Tibial nerve (tissue), 4 donors: ENCODE results near the gene TTC7B. TPM values are rescaled to one million over a fixed set of nuclear protein-coding genes. Genes with fewer than 3 reads are reported as not detected.

Experiments
- DNase-seq, 2 donors: peaks; one replicate each; pipeline ENCODE4 v3.0.0-alpha.2; 2019; ENCODE audit warnings: low spot score in 2 of 2
- H3K27ac ChIP-seq, 4 donors: fragments of 200-600 bp; sonication (generic) in 3 of 4; one replicate each; pipeline ENCODE4 v1.5.1; 2017 to 2019; ENCODE audit warnings: mild to moderate bottlenecking in 1 of 4
- H3K27me3 ChIP-seq, 2 donors: fragments of 200-600 bp; sonication (generic) in 1 of 2; one replicate each; pipeline versions ENCODE4 v1.5.1 to v1.6.0; 2017 to 2019
- H3K36me3 ChIP-seq, 3 donors: fragments of 200-600 bp; sonication (generic); one replicate each; pipeline ENCODE4 v1.5.1; 2018 to 2019
- H3K4me1 ChIP-seq, 4 donors: fragments of 200-600 bp; sonication (generic) in 3 of 4; one replicate each; pipeline ENCODE4 v1.5.1; 2017 to 2019
- H3K4me3 ChIP-seq, 4 donors: fragments of 200-600 bp; sonication (generic) in 3 of 4; one replicate each; pipeline ENCODE4 v1.5.1; 2017 to 2019; ENCODE audit warnings: mild to moderate bottlenecking in 1 of 4, moderate library complexity in 1 of 4
- H3K9me3 ChIP-seq, 4 donors: fragments of 200-600 bp; sonication (generic) in 3 of 4; one replicate each; pipeline ENCODE4 v1.5.1; 2017 to 2019
- CTCF ChIP-seq, 5 experiments: fragments of 200-600 bp in 3 of 5; fragments of 450-650 bp in 2 of 5; sonication (generic) in 3 of 5; IDR thresholded peaks; one replicate each; pipeline ENCODE4 v1.5.1; 2016 to 2019; ENCODE audit warnings: antibody characterized with exemption in 5 of 5, mild to moderate bottlenecking in 3 of 5, moderate library complexity in 2 of 5
- EP300 ChIP-seq, 2 donors: sonication (generic); formaldehyde crosslinking; IDR thresholded peaks; one replicate each; pipeline ENCODE4 v1.6.1; 2017; ENCODE audit warnings: antibody characterized with exemption in 2 of 2, mild to moderate bottlenecking in 1 of 2
- POLR2A ChIP-seq, 2 donors: fragments of 450-650 bp; IDR thresholded peaks; one replicate each; pipeline ENCODE4 v1.6.1; 2017; ENCODE audit warnings: antibody characterized with exemption in 2 of 2, mild to moderate bottlenecking in 2 of 2, moderate library complexity in 2 of 2
- WGBS, 2 donors: methylation state at CpG; one replicate each; pipeline ENCODE4 v1.1.5; 2018; 5-methylcytosine and 5-hydroxymethylcytosine counted together
- total RNA-seq, 4 donors: library from RNA; depleted of rRNA; stranded (reverse); fragments of >200 nt; gene quantifications; one replicate each; pipeline ENCODE4 v1.1.0, GENCODE V29; 2016

Gene TTC7B
- total RNA-seq, 4 donors from 2014 or later: 25.9 to 44.1 (median 34.4) TPM

- Histone ChIP-seq H3K4me1 (no peaks in the 10 kb centered on the region), H3K36me3 (peaks cover 0 to 54% (median 0%) of the 10 kb centered on the region in 3 donors), H3K4me3 (no peak overlapping the region), H3K9me3 (no peaks in the 10 kb centered on the region), H3K27me3 (no peaks in the 10 kb centered on the region), H3K27ac (no peak overlapping the region)
- 81 to 92% methylated on average over 10 to 12 of the region's 17 CpGs for WGBS, 2 donors
- no peak for DNase-seq
- TF ChIP-seq POLR2A (IDR thresholded peaks at IDR 0.05): no peak
- TF ChIP-seq EP300 (IDR thresholded peaks at IDR 0.05): no peak
Observed at GRCh38 chr14:90578283-90578985, 237.8 kb downstream of the TTC7B start.

GRCh38 chr14:90577661-90578282, 238.5 kb downstream of the TTC7B start:
- Histone ChIP-seq H3K9me3 (no peaks in the 10 kb centered on the region), H3K4me1 (peaks cover 0 to 2% (median 0%) of the 10 kb centered on the region in 4 donors), H3K4me3 (no peak overlapping the region), H3K27me3 (no peaks in the 10 kb centered on the region), H3K36me3 (peaks cover 0 to 54% (median 0%) of the 10 kb centered on the region in 3 donors), H3K27ac (no peak overlapping the region)
- 89 to 92% methylated on average over 15 to 18 of the region's 18 CpGs for WGBS, 2 donors
- no peak for DNase-seq
- TF ChIP-seq CTCF (IDR thresholded peaks at IDR 0.05): no peak
- TF ChIP-seq EP300 (IDR thresholded peaks at IDR 0.05): no peak
- no peak for TF ChIP-seq POLR2A (IDR thresholded peaks at IDR 0.05)

GRCh38 chr14:90576981-90577660, 239.1 kb downstream of the TTC7B start:
- Histone ChIP-seq H3K9me3 (no peaks in the 10 kb centered on the region), H3K36me3 (peaks cover 0 to 48% (median 0%) of the 10 kb centered on the region in 3 donors), H3K27me3 (no peaks in the 10 kb centered on the region), H3K27ac (no peak overlapping the region), H3K4me1 (peaks cover 0 to 4% (median 0%) of the 10 kb centered on the region in 4 donors), H3K4me3 (no peak overlapping the region)
- TF ChIP-seq POLR2A (IDR thresholded peaks at IDR 0.05) (no peak), CTCF (IDR thresholded peaks at IDR 0.05) (no peak), EP300 (IDR thresholded peaks at IDR 0.05) (no peak)
- whole genome bisulfite sequencing, 2 donors: 89 to 92% methylated on average over 21 of the region's 21 CpGs
- DNase-seq: no peak

- H3K4me1 ChIP-seq: peaks cover 0 to 4% (median 0%) of the 10 kb centered on the region in 4 donors
- 76 to 84% methylated on average over 2 of the region's 2 CpGs for WGBS, 2 donors
- no peak overlapping the region for H3K4me3 ChIP-seq
- TF ChIP-seq CTCF (IDR thresholded peaks at IDR 0.05) (no peak), EP300 (IDR thresholded peaks at IDR 0.05) (no peak), POLR2A (IDR thresholded peaks at IDR 0.05) (no peak)
- H3K27me3 ChIP-seq: no peaks in the 10 kb centered on the region
- H3K36me3 ChIP-seq: peaks cover 0 to 47% (median 0%) of the 10 kb centered on the region in 3 donors
- no peaks in the 10 kb centered on the region for H3K9me3 ChIP-seq
- H3K27ac ChIP-seq: no peak overlapping the region
- DNase-seq: no peak
Observed at GRCh38 chr14:90576581-90576980, 239.6 kb downstream of the TTC7B start.

GRCh38 chr14:90575781-90576180, 240.4 kb downstream of the TTC7B start:
- 92 to 93% methylated on average over 7 of the region's 7 CpGs for WGBS, 2 donors
- no peaks in the 10 kb centered on the region for H3K9me3 ChIP-seq
- no peaks in the 10 kb centered on the region for H3K27me3 ChIP-seq
- peaks cover 0 to 4% (median 0%) of the 10 kb centered on the region in 4 donors for H3K4me1 ChIP-seq
- TF ChIP-seq EP300 (IDR thresholded peaks at IDR 0.05) (no peak), CTCF (IDR thresholded peaks at IDR 0.05) (no peak), POLR2A (IDR thresholded peaks at IDR 0.05) (no peak)
- H3K27ac ChIP-seq: no peak overlapping the region
- no peak for DNase-seq
- H3K4me3 ChIP-seq: no peak overlapping the region
- H3K36me3 ChIP-seq: peaks cover 0 to 48% (median 0%) of the 10 kb centered on the region in 3 donors
